HepG2 (cell line): ENCODE measurements around the gene ODC1. TPM values are rescaled to one million over a fixed set of nuclear protein-coding genes. Genes with fewer than 3 reads are reported as not detected.

ENCODE experiments used
- ARID4A ChIP-seq: sonication (generic); formaldehyde crosslinking; IDR thresholded peaks from 2 replicates; pipeline ENCODE4 v1.5.0; 2020; ENCODE audit warnings: mild to moderate bottlenecking, missing genetic modification reagents, borderline replicate concordance
- ATF1 ChIP-seq: IDR thresholded peaks from 2 replicates; pipeline ENCODE4 v1.6.1; 2016; ENCODE audit warnings: mild to moderate bottlenecking, control low read depth
- BORCS8-MEF2B ChIP-seq: sonication (generic); formaldehyde crosslinking; IDR thresholded peaks from 2 replicates; pipeline ENCODE4 v1.8.0; 2022; ENCODE audit warnings: mild to moderate bottlenecking, missing genetic modification reagents
- IKZF4 ChIP-seq: sonication (generic); formaldehyde crosslinking; IDR thresholded peaks from 2 replicates; pipeline ENCODE4 v1.5.1; 2020; ENCODE audit warnings: borderline replicate concordance, mild to moderate bottlenecking, low read depth, missing genetic modification reagents; ENCODE audit errors: not compliant biosample characterization
- IRF2 ChIP-seq: IDR thresholded peaks from 2 replicates; pipeline ENCODE4 v1.6.1; 2018; ENCODE audit warnings: missing genetic modification reagents, missing compliant biosample characterization
- NR2F1 ChIP-seq, 2 experiments: fragments of 450-650 bp in 1 of 2; formaldehyde crosslinking in 1 of 2; IDR thresholded peaks; 2 replicates each; pipeline versions ENCODE4 v1.5.0 to v1.6.1; 2016 to 2020; ENCODE audit warnings: mild to moderate bottlenecking in 1 of 2, missing compliant biosample characterization in 1 of 2, missing genetic modification reagents in 1 of 2, moderate library complexity in 1 of 2
- ZBTB39 ChIP-seq: sonication (generic); formaldehyde crosslinking; IDR thresholded peaks from 2 replicates; pipeline ENCODE4 v1.5.0; 2020; ENCODE audit warnings: missing genetic modification reagents
- ZFP91 ChIP-seq: sonication (generic); formaldehyde crosslinking; IDR thresholded peaks from 2 replicates; pipeline ENCODE4 v1.9.0; 2022; ENCODE audit warnings: missing genetic modification reagents, mild to moderate bottlenecking, borderline replicate concordance
- ZNF274 ChIP-seq: sonication (generic); formaldehyde crosslinking; IDR thresholded peaks from 2 replicates; pipeline ENCODE4 v1.5.1; 2020; ENCODE audit warnings: mild to moderate bottlenecking, missing genetic modification reagents
- ZNF687 ChIP-seq: sonication (generic); formaldehyde crosslinking; IDR thresholded peaks from 2 replicates; pipeline ENCODE4 v1.5.1; 2020; ENCODE audit warnings: mild to moderate bottlenecking, missing genetic modification reagents, moderate library complexity
- polyA plus RNA-seq, 8 experiments: library from polyadenylated mRNA; depleted of rRNA in 3 of 8; stranded (reverse) in 7 of 8; unstranded in 1 of 8; fragments of >200 nt; fragmentation: Illumina TruSeq in 4 of 8; extraction: Trizol in 4 of 8; gene quantifications; 2 replicates each; pipeline versions ENCODE4 v1.2.1 to v1.2.3, GENCODE V29; 2011 to 2016; ENCODE audit warnings: low read depth in 4 of 8, missing spikeins in 1 of 8, mixed read lengths in 1 of 8; ENCODE audit not compliant: insufficient read depth in 1 of 8
- total RNA-seq, 5 experiments: library from RNA; depleted of rRNA; stranded (reverse); fragments of >200 nt; fragmentation: Illumina TruSeq; extraction: Trizol; gene quantifications; 2 replicates each; pipeline ENCODE4 v1.2.3, GENCODE V29; 2016; ENCODE audit warnings: low read depth in 1 of 5
- TF ChIP-seq, protein P1 (sequence below): sonication (generic); formaldehyde crosslinking; IDR thresholded peaks from 2 replicates; pipeline ENCODE4 v1.4.0; 2020; ENCODE audit warnings: missing genetic modification reagents, mild to moderate bottlenecking, borderline replicate concordance

The ODC1 gene
- total and polyA plus RNA-seq, 2 of the 13 experiments (the other 11 are each of a cell fraction or from before 2014, with no cell fraction given) = 142 to 371 TPM

DNA sequence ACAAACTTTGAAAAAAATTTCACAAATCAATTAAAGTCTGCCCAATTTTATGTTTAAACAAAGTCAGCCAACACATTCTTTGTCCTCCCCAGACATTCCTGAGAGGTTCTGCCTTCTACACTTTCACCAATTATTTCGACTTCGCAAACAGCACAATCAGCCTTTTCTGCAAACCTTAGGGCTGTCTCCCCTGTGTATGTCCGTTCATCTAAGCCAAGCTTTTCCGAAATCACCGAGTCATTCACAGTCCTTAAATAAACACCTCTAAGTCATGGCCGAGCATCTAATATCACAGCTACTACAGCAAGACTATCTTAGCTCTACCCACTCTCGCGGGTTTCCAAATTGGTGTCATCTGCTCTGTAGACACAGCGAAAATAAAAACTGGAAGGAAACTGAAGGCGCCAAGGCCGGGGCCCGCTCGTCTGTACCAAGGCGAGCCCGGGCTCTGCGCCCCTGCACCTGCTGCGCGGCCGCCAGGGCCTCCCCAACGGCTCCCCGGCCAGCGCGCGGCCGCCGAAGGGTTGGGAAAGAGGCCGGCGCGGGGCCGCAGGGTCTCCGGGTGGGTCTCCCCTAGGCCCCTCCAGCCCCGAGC, 730 bp downstream of the ODC1 start (continued):
- TF ChIP-seq ARID4A (peak; percentile 61; the same call in 1 of the 2 replicates), ZNF274 (CRISPR knock-in tag) (no peak), IKZF4 (CRISPR knock-in tag) (no peak), NR2F1 (CRISPR knock-in tag; IDR thresholded peaks at IDR 0.05) (0 out of 4 replicates have a peak, but pooled peaks of 1 of the 2 experiments have one; percentile 17), ZFP91 (CRISPR knock-in tag) (peak; percentile 71; the same call in 1 of the 2 replicates), ZBTB39 (CRISPR knock-in tag) (0 out of 2 replicates have a peak, but pooled peaks have one; percentile 67), IRF2 (CRISPR knock-in tag) (0 out of 2 replicates have a peak, but pooled peaks have one; percentile 10), BORCS8-MEF2B (CRISPR knock-in tag) (no peak), ZNF687 (CRISPR knock-in tag) (0 out of 2 replicates have a peak, but pooled peaks have one; percentile 90), ATF1 (CRISPR knock-in tag) (no peak)
- TF ChIP-seq, protein P1, sequence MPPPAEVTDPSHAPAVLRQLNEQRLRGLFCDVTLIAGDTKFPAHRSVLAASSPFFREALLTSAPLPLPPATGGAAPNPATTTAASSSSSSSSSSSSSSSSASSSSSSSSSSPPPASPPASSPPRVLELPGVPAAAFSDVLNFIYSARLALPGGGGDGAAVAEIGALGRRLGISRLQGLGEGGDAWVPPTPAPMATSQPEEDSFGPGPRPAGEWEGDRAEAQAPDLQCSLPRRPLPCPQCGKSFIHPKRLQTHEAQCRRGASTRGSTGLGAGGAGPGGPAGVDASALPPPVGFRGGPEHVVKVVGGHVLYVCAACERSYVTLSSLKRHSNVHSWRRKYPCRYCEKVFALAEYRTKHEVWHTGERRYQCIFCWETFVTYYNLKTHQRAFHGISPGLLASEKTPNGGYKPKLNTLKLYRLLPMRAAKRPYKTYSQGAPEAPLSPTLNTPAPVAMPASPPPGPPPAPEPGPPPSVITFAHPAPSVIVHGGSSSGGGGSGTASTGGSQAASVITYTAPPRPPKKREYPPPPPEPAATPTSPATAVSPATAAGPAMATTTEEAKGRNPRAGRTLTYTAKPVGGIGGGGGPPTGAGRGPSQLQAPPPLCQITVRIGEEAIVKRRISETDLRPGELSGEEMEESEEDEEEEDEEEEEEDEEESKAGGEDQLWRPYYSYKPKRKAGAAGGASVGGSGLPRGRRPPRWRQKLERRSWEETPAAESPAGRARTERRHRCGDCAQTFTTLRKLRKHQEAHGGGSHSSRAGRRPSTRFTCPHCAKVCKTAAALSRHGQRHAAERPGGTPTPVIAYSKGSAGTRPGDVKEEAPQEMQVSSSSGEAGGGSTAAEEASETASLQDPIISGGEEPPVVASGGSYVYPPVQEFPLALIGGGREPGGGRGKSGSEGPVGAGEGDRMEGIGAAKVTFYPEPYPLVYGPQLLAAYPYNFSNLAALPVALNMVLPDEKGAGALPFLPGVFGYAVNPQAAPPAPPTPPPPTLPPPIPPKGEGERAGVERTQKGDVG (CRISPR knock-in tag) = no peak
